ENCODE measurements around the gene DHX40.
"Not testable (repeated sequence)": the region's sequence is repeated elsewhere in the genome, so short reads cannot be mapped to it uniquely, and the experiment has no call there.

Gene DHX40

GRCh38 chr17:59565959-59566324 is 532 bp downstream of the DHX40 start:
- DNase-seq: no peak

DNA sequence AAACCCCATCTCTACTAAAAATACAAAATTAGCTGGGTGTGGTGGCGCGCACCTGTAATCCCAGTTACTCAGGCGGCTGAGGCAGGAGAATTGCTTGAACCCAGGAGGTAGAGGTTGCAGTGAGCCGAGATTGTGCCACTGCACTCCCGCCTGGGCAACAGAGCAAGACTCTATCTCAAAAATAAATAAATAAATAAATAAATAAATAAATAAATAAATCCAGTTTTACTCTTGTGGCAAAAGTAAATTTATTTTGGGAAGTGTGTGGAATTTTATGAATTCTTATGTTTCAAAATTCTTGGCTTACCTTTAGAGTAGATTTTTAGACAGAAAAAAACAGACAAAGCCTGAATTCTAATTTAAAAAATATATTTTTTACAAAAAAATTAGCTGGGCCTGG is 3.7 kb downstream of the DHX40 start:
- DNase-seq: not testable (repeated sequence)

DNA sequence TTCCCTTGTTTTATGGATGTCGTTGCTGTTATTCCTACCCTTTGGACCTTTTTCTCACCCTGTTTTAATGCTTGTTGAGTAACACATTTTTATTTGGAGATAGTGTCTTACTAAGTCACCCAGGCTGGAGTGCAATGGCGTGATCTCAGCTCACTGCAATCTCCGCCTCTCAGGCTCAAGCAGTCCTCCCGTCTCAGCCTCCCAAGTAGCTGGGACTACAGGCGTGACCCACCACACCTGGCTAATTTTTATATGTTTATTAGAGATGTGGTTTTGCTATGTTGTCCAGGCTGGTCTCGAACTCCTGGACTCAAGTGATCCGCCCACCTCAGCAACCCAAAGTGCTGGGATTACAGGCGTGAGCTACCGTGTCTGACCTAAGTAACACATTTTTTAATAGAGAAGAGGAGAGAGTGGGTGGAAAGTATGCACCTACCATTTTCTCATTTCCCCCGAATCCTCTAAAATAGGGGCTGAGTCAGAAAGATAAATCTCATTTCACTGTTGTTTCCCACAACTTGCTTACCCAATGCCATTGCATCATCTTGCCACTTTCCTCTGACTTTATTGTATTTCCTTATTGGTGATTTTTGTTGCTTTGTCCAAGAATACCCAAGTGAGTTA is 7.0 kb downstream of the DHX40 start:
- DNase-seq: no peak

DNA sequence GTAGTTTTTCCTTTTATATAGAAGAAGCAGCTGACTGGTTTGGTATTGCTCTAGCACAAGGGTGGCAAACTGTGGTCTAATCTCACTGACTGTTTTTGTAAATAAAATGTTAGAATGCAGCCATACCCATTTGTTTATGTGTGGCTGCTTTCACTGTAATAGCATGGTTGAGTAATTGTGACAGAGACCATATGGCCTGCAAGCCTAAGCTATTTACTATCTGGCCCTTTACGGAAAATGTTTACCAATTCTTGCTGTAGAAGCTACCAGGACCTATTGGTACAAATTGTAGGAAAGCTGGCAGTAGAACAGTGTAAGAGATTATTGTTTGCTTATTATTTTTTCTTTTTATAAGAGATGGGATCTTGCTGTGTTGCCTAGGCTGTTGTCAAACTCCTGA is 18.8 kb downstream of the DHX40 start:
- DNase-seq: not testable (repeated sequence)

GRCh38 chr17:59600169-59600568 is 34.8 kb downstream of the DHX40 start:
- no peak for DNase-seq

GRCh38 chr17:59601130-59601529 is 35.7 kb downstream of the DHX40 start:
- DNase-seq: no peak

GRCh38 chr17:59607061-59607460 is 41.7 kb downstream of the DHX40 start:
- no peak for DNase-seq

DNA sequence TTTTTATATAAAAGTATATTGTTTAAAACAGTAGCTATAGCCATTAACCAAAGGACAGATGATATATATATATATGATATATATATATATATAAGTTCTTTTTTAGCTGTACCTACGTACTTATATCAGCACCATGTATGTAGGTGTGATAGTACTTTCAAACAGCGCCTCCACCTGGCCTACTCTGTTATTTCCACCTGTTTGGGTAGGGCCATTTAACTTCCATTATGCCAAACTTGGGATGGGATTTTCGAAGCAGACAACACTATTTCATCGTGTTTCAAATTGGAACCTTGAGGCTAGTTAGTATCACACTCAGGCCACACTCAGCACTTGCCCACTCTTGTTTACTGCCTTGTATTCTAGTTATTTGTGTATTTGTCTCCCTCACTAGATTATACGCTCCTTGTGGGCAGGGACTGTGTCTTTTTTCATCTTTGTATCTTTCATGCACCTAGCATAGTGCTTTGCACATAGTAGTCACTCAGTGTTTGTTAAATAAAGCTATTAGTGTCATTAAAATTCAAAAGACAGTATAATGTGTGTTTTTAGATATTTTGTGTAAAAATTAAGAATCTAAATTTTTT is 42.5 kb downstream of the DHX40 start:
- no peak for DNase-seq

- DNase-seq: no peak
These were observed 46.1 kb downstream of the DHX40 start for GRCh38 chr17:59611503-59611902.

GRCh38 chr17:59616253-59616920 is 51.0 kb downstream of the DHX40 start:
- no peak for DNase-seq

DNA sequence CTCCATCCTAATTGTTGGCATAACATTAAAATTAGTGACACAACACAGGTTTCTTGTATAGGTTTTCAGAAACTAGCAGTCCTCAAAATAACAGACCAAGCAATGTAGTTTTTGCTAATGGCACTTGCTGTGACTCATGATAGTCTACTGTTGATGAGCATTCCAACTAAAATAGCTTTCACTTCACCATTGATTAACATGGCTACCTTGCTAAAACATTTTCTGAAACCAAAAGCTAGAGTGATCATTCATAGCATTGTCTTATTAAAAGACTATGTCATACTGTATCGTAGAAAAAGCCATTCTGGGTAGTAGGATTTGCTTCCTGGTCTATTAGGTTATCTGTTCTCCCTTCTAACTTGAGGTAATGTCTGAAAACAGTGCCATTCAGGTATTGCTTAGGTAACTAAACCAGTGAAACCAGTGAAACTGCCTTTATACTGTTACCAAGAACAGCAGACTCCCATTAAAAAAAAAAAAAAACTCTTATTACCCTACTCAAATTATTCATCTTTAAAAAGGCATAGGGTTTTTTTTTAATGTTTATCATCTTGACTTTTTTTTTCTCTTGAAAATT is 51.8 kb downstream of the DHX40 start:
- no peak for DNase-seq

DNA sequence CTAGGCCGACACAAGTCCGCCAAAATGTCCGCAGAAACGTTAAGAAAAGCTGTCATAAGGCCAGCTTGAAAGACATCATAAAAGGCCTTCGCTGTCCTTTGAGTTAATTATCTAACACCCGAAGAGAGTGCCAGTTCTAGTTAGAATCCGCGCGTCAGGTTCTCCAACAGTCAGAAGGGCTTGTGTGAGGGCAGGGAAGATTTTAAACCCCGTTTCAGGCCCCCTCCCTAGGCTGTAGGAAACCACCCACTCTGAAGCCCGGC is 53.6 kb downstream of the DHX40 start:
- DNase-seq: no peak

DNA sequence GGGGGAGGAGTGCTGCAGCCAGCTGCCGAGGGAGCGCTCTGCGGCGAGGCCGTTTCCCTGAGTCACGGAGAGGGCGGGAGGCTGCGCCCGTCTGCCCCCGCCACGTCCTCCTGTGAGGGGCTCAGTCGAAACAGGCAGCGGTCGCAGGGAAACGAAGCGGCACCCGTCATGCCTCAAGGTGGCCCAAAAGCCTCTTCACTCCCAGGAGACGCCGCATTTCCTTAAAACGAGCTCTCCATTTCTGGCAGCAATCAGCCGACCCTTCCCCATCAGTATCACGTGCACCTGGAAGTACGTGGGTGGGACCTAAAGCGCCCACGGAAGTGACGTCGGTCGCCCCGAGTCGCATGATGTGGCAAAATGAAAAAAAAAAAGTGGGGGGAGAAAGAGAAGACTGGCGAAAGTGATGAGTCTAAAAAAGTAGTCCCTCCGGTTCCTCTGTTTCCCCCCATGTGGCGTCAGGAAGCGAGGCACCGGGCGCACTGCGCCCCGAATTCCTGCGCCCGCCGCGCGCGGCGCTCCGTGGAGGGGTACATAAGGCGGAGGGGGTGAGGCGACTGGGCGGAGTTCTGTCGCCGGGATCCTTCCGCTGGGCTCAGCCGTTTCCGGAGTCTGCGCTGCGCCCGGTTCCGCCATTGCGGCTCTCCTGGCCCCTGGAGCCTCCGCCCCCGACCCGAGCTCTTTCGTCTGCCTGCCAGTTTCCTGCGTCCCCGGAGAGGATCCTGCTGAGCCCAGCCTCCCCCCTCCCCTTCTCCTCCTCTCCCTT is 54.1 kb downstream of the DHX40 start, which contains the start of gene CLTC:
Gene CLTC (plus strand): TSS at position 598 of the 766 bp plus-strand sequence. CDS start 237 bp downstream, outside the sequence.
- DNase-seq: peak; percentile 93

DNA sequence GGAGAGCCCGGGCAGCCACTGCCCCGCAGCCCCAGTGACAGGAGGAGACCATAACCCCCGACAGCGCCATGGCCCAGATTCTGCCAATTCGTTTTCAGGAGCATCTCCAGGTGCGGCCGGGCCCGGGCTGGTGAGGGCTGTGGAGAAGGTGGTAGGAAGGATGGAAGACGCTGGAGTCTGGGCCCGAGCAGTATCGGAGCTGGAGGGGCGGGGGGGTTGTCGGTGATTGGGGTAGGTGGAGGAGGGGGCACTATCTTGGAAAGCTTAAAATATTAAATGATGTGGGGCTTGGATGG is 54.6 kb downstream of the DHX40 start:
- DNase-seq: no peak

GRCh38 chr17:59620518-59621259 is 55.3 kb downstream of the DHX40 start:
- peak; percentile 14 for DNase-seq

GRCh38 chr17:59621771-59622170 is 56.4 kb downstream of the DHX40 start:
- no peak for DNase-seq

DNA sequence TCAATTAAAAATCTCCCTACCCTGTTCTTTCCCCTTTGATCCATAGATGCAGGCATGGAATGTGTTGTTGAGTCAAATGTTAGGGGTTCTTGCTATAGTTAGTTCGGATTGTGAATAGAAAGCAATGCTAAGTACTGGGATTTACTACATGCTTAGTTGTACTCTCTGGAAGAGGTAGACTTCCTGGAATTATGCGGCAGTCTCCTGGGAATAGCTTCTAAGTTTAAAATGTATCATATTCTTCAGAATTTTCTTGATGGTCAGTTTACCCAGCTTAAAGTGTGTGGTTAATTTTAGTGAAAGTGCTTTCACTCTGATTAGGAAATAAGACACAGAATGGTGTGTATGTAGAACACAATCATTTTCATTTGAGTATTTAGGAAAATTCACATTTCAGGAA is 57.7 kb downstream of the DHX40 start:
- no peak for DNase-seq

- DNase-seq: no peak
These were observed 61.3 kb downstream of the DHX40 start for GRCh38 chr17:59626756-59627155.

DNA sequence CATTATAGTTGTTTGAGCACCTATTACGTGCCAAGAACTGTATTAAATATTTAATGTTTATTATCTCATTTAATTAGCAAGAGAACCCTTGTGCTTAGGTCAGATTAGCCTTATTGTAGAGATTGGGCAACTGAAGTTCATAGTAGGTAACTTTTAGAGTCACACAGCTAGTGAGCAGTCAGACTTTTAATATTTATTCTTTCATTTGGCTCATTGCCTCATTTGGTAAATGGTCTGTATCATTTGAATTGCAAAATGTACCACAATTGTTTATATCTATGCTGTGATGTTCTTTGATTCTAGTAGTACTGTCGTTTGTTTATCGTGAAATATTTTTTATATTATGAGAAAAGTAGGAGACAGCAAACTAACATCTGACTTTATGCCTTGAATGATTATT is 61.9 kb downstream of the DHX40 start:
- DNase-seq: peak; percentile 44

DNA sequence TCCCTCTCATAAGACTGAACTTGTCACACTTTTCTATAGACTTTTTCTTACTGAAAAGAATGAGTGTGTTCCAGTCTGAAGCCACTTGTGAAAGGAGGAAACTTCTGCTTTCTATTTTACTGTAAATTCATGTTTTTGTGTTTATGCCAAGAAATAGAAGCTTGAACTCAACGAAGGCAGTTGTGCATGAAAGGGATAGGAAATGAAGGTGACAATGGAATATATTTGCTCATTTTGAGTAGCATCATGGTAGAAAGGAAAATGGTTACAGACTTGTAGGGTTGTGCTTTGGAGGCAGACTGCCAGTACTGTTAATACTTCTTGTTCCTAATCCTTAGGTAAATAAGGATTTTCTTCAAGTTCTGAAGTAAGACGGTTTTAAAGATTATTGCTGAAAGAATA is 62.4 kb downstream of the DHX40 start:
- DNase-seq: no peak

GRCh38 chr17:59629174-59629573 is 63.8 kb downstream of the DHX40 start:
- no peak for DNase-seq

DNA sequence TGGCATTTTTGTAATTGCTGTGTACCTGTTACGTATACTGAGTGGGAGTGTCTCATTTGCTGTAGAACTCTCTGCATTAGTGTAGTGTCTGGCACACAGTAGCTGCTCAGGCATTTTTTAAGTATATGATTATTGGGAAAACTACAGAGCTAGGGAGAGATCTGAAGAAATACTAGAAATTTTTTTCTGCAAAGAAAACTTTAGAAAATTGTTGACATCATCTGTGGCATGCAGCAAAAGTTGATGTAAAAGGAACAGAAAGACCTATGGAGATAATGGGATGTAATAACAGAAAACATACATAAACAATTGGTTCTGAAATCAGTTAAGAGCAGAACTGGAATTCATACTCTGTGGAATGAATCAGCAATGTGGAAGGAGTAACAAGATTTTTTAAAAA is 65.9 kb downstream of the DHX40 start:
- no peak for DNase-seq

DNA sequence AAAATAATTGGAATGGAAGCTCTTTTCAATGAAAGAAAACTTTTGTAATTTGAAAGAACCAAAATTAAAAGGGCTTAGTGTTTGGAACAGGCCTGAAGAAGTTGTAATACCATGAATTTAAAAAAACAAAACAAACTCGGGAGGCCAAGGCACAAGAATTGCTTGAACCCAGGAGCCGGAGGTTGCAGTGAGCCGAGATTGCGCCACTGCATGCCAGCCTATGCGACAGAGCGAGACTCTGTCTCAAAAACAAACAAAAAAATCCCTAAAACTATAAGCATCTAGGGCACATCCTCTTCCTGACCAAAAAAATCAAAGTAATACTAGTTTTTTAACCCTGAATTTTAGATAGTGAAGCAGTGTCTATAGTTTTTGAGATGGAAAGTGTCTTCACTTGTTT is 67.0 kb downstream of the DHX40 start:
- DNase-seq: no peak
